Endodermal cell (in vitro differentiated cells): ENCODE data around the gene GSTA4. TPM values are rescaled to one million over a fixed set of nuclear protein-coding genes. Genes with fewer than 3 reads are reported as not detected.

Experiments used
- DNase-seq: peaks from one replicate; pipeline ENCODE4 v3.0.0-alpha.2; 2017
- H3K27ac ChIP-seq: 2 replicates; pipeline ENCODE4 v1.5.1; 2013; ENCODE audit warnings: mild to moderate bottlenecking, low read depth, low read length, moderate library complexity
- H3K27me3 ChIP-seq: 2 replicates; pipeline ENCODE4 v1.6.1; 2013; ENCODE audit warnings: mild to moderate bottlenecking, low read length, moderate library complexity; ENCODE audit not compliant: insufficient read depth, control insufficient read depth, poor library complexity, severe bottlenecking
- H3K36me3 ChIP-seq: 2 replicates; pipeline ENCODE4 v1.7.0; 2013; ENCODE audit warnings: mild to moderate bottlenecking, low read length, moderate library complexity; ENCODE audit not compliant: control insufficient read depth, insufficient read depth
- H3K4me1 ChIP-seq: one replicate; pipeline ENCODE4 v1.7.0; 2013; ENCODE audit warnings: low read length; ENCODE audit not compliant: control insufficient read depth, insufficient read depth
- H3K4me3 ChIP-seq: 2 replicates; pipeline ENCODE4 v1.5.1; 2013; ENCODE audit warnings: mild to moderate bottlenecking, low read length, moderate library complexity
- H3K9ac ChIP-seq: 2 replicates; pipeline ENCODE4 v1.6.1; 2013; ENCODE audit warnings: mild to moderate bottlenecking, low read length, moderate library complexity; ENCODE audit not compliant: poor library complexity, severe bottlenecking; ENCODE audit errors: extremely low read depth
- H3K9me3 ChIP-seq: 2 replicates; pipeline ENCODE4 v1.6.1; 2013; ENCODE audit warnings: mild to moderate bottlenecking, low read length, moderate library complexity; ENCODE audit not compliant: control insufficient read depth
- H3K27ac Mint-ChIP-seq: 2 replicates; pipeline ENCODE4 v1.8.0; 2020; ENCODE audit warnings: mixed read lengths
- H3K27me3 Mint-ChIP-seq: 2 replicates; pipeline ENCODE4 v1.8.0; 2021; ENCODE audit warnings: mild to moderate bottlenecking, mixed read lengths; ENCODE audit not compliant: insufficient read depth
- H3K36me3 Mint-ChIP-seq: 2 replicates; pipeline ENCODE4 v1.8.0; 2020; ENCODE audit warnings: low read depth, mixed read lengths
- H3K4me1 Mint-ChIP-seq: 2 replicates; pipeline ENCODE4 v1.8.0; 2020; ENCODE audit warnings: mixed read lengths
- H3K4me3 Mint-ChIP-seq: 2 replicates; pipeline ENCODE4 v1.8.0; 2020; ENCODE audit warnings: mild to moderate bottlenecking, moderate library complexity, mixed read lengths
- H3K9me3 Mint-ChIP-seq: 2 replicates; pipeline ENCODE4 v1.8.0; 2020; ENCODE audit warnings: mild to moderate bottlenecking, mixed read lengths
- WGBS, 2 experiments: methylation state at CpG; one replicate each; pipeline versions ENCODE4 v1.1.5 to v1.1.7; 2013; ENCODE audit warnings: missing lambda C conversion rate in 2 of 2, mixed read lengths in 1 of 2; ENCODE audit not compliant: insufficient coverage in 1 of 2, insufficient read length in 1 of 2; 5-methylcytosine and 5-hydroxymethylcytosine counted together
- total RNA-seq, 2 donors: library from RNA; stranded (reverse); fragmentation: NEBNext Ultra II Directional in 1 of 2; extraction: Animal tissue kit (Norgen Biotek cat#: 25700) in 1 of 2; gene quantifications; 2 replicates in 1 of 2; 3 replicates in 1 of 2; pipeline ENCODE4 v1.2.1, GENCODE V29; 2021
- TF ChIP-seq, protein P1 (sequence below): fragments of 200-600 bp; sonication (generic); conservative IDR thresholded peaks from 2 replicates; pipeline ENCODE4 v1.5.0; 2021; ENCODE audit warnings: antibody characterized with exemption, mild to moderate bottlenecking

Gene GSTA4
- total RNA-seq, 2 donors from 2014 or later, result 22.0 to 36.1 TPM

DNA sequence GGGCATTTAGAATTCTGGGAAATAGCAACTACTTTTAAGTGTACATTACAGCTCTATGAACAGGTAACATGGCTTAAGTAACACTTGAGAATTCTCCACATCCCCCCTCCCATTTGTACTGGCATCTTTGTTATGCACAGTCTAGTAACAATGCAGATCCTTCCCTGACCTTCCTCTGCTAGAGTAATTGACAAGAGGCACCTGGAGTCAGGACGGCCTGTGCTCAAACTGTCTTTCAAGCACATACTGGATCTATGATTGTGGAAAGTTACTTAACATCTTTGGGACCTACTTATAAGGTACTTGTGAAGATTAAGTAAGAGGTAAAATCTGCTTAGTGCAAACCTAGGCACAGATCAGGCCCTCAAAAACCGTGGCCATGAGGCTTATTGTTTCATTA is 63.7 kb downstream of the GSTA4 start:
- H3K36me3 ChIP-seq, result no peaks in the 10 kb centered on the region
- no peak overlapping the region for H3K4me3 ChIP-seq
- H3K27ac ChIP-seq, result no peak overlapping the region
- peaks cover 23% of the 10 kb centered on the region for H3K9me3 Mint-ChIP-seq
- WGBS, 2 experiments, result 60 to 79% methylated on average over 1 to 2 of the region's 2 CpGs
- no peak overlapping the region for H3K27ac Mint-ChIP-seq
- H3K9me3 ChIP-seq, result peaks cover 5% of the 10 kb centered on the region
- no peak overlapping the region for H3K9ac ChIP-seq
- peaks cover 3% of the 10 kb centered on the region for H3K4me1 Mint-ChIP-seq
- peaks cover 6% of the 10 kb centered on the region for H3K27me3 ChIP-seq
- H3K4me3 Mint-ChIP-seq, result no peak overlapping the region
- no peaks in the 10 kb centered on the region for H3K4me1 ChIP-seq
- TF ChIP-seq, protein P1, sequence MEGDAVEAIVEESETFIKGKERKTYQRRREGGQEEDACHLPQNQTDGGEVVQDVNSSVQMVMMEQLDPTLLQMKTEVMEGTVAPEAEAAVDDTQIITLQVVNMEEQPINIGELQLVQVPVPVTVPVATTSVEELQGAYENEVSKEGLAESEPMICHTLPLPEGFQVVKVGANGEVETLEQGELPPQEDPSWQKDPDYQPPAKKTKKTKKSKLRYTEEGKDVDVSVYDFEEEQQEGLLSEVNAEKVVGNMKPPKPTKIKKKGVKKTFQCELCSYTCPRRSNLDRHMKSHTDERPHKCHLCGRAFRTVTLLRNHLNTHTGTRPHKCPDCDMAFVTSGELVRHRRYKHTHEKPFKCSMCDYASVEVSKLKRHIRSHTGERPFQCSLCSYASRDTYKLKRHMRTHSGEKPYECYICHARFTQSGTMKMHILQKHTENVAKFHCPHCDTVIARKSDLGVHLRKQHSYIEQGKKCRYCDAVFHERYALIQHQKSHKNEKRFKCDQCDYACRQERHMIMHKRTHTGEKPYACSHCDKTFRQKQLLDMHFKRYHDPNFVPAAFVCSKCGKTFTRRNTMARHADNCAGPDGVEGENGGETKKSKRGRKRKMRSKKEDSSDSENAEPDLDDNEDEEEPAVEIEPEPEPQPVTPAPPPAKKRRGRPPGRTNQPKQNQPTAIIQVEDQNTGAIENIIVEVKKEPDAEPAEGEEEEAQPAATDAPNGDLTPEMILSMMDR, result no peak
- DNase-seq, result no peak
- H3K27me3 Mint-ChIP-seq, result peaks cover 7% of the 10 kb centered on the region
- no peaks in the 10 kb centered on the region for H3K36me3 Mint-ChIP-seq

DNA sequence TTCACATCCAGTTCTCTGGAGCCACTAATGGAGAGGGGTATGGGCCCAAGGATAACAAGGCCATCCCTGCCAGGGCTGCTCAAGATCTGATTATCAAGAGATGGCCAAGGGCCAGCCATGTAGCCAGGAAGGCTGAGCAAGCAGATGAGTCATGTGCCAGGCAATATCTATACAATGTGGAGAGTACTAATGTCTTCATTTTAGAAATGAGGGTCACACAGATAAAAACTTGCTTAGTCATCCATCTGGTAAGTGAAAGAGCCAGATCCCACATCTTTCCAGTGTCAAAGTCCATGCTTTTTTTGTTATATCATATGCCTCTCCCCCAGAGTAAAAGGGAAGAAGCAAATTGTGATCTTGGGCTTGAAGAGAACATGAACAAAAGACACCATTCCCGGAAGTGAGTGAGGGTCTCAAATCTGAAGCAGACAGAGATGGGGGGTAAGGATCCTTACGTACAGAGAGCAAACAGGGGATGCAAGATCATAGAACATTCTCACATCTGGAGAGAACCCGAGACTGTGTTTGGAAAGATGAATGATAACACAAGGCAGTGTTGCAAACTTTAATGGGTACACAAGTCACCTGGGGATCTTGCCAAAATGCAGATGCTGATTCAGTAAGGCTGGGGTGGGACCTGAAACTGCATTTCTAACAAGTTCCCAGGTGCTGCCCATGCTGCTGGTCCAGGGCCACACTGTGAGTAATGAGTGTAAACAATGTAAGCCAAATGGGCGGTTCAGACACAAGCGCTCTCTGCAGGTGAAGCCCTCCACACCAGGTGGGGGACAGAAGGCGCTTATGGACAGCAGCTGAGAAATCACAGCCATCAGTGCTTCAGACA is 65.5 kb downstream of the GSTA4 start:
- DNase-seq, result no peak
- TF ChIP-seq, protein P1, result no peak
- Mint-ChIP-seq H3K4me3 (no peak overlapping the region), H3K27me3 (peaks cover 2% of the 10 kb centered on the region), H3K9me3 (peaks cover 23% of the 10 kb centered on the region), H3K36me3 (no peaks in the 10 kb centered on the region), H3K4me1 (peaks cover 5% of the 10 kb centered on the region), H3K27ac (no peak overlapping the region)
- no peaks in the 10 kb centered on the region for H3K4me1 ChIP-seq
- H3K36me3 ChIP-seq, result no peaks in the 10 kb centered on the region
- no peak overlapping the region for H3K27ac ChIP-seq
- H3K4me3 ChIP-seq, result no peak overlapping the region
- 90 to 92% methylated on average over 4 to 6 of the region's 6 CpGs for WGBS, 2 experiments
- peaks cover 6% of the 10 kb centered on the region for H3K27me3 ChIP-seq
- peaks cover 5% of the 10 kb centered on the region for H3K9me3 ChIP-seq
- H3K9ac ChIP-seq, result no peak overlapping the region

Other genes starting within 250 kb of the GSTA4 start
- gene GSTA2, start 231.8 kb downstream of the GSTA4 start, total RNA-seq, result 1 to 10 TPM; 1.6 to 5.0 TPM
- gene GSTA1, start 191.5 kb downstream of the GSTA4 start, total RNA-seq, result 1 to 10 TPM in 1 of 2 donors, not detected in 1; 2.4 TPM
- gene GSTA5, start 154.5 kb downstream of the GSTA4 start, total RNA-seq, result not detected
- gene GSTA3, start 85.6 kb downstream of the GSTA4 start, total RNA-seq, result not detected
- 1 to 10 TPM; 8.1 to 8.9 TPM for gene CILK1, start 66.5 kb upstream of the GSTA4 start, total RNA-seq
- gene FBXO9, start 70.1 kb upstream of the GSTA4 start, total RNA-seq, result 10 to 100 TPM; 49.6 to 65.3 TPM
- gene GCM1, start 153.6 kb upstream of the GSTA4 start, total RNA-seq, result not detected